ENCODE measurements around the gene ACOT11. TPM values are rescaled to one million over a fixed set of nuclear protein-coding genes. Genes with fewer than 3 reads are reported as not detected.

ACOT11 gene
- total RNA-seq, 1 experiment from 2014 or later, result 5.0 TPM

DNA sequence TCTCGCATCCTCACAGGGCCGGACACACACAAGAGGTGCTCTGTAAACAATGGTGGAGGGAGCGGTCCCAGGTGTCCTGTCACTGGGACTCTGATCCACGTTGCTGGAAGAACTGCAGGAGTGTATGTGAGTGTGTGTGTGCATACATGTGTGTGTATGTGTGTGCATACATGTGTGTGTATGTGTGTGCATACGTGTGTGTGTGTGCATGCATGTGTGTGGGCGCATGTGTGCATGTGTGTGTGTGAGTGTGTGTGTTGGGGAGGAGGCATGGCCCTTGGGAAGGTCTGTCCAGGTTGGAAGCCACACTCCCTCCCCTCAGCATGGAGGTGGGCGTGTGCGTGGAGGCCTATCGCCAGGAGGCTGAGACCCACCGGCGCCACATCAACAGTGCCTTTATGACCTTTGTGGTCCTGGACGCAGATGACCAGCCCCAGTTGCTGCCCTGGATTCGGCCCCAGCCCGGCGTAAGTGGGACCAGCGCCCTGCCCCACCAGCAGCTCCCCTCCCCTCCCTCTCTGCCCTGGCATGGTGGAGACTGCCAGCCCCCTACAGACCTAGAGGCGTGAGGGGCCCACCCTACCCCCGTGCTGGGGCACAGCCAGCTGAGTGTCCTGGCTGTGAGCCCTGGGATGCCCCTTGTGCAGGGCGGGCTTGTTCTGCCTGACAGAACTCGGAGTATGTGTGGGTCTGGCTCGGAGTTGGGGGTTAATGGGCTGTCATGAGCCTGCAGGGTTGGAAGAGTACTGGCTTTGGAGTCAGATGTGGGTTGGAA is 53.1 kb downstream of the ACOT11 start:
- H3K27me3 ChIP-seq (ENCODE audit: control insufficient read depth, insufficient read depth, low read length), result no peaks in the 10 kb centered on the region
- no peak for DNase-seq
- H3K4me3 ChIP-seq (ENCODE audit: insufficient read depth, low read depth, low read length), result no peak overlapping the region
- no peaks in the 10 kb centered on the region for H3K36me3 ChIP-seq (replicated peaks; ENCODE audit: control insufficient read depth, insufficient read depth, low read length)

DNA sequence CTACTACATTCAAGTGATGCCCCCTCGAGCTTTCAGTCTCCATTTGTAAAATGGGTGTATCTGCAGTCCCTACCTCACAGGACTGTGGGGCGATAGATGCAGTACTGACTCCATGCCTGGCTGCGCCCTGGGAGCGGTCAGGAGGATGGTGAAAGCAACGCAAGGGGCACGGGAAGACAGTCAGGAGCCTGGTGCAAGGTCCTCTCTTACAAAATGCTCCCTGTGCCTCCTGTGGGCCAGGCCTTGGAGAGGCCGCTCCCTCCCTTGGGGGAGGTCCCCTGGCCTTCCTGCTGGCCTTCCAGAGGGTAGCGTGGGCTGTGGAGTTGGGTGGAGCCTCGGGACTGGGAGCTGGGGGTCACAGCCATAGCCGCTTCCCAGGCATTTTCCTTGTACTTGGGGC is 53.7 kb downstream of the ACOT11 start:
- DNase-seq, result peak; percentile 67
- no peak overlapping the region for H3K4me3 ChIP-seq (ENCODE audit: insufficient read depth, low read depth, low read length)
- H3K27me3 ChIP-seq (ENCODE audit: control insufficient read depth, insufficient read depth, low read length), result no peaks in the 10 kb centered on the region
- H3K36me3 ChIP-seq (replicated peaks; ENCODE audit: control insufficient read depth, insufficient read depth, low read length), result no peaks in the 10 kb centered on the region

DNA sequence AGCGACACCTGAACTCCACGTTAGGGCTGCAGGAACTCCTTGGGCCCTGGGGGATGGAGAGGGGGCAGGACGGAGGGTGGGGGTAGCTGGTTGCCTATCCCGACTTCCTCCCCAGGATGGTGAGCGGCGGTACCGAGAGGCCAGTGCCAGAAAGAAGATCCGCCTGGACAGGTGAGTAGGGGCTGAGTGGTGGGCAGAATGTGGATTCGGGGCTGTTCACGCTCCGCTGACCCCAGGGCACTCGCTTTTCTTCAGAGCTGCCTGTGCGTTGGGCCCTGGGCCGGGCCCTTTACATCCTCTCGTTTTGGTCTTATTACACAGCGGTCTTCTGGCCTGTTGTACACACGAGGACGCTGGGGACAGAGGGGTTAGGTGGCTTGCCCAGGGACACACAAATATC is 54.5 kb downstream of the ACOT11 start:
- Histone ChIP-seq H3K4me3 (ENCODE audit: insufficient read depth, low read depth, low read length) (no peak overlapping the region), H3K36me3 (replicated peaks; ENCODE audit: control insufficient read depth, insufficient read depth, low read length) (no peaks in the 10 kb centered on the region), H3K27me3 (ENCODE audit: control insufficient read depth, insufficient read depth, low read length) (no peaks in the 10 kb centered on the region)
- DNase-seq, result no peak

DNA sequence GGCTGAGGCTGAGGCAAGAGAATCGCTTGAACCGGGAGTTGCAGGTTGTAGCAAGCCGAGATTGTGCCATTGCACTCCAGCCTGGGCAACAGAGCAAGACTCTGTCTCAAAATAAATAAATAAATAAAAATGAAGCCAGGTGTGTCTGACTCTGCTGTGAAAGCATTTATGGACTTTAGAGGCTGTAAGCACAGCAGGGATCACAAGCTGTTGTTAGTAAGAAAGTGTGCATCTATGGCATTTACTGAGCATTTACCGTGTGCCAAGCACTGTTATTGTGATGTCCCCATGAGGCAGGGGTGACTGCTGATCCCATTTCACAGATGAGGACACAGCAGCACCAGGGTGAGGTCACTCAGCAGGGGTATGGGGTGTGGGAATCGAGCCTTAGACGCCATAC is 55.2 kb downstream of the ACOT11 start:
- no peaks in the 10 kb centered on the region for H3K36me3 ChIP-seq (replicated peaks; ENCODE audit: control insufficient read depth, insufficient read depth, low read length)

DNA sequence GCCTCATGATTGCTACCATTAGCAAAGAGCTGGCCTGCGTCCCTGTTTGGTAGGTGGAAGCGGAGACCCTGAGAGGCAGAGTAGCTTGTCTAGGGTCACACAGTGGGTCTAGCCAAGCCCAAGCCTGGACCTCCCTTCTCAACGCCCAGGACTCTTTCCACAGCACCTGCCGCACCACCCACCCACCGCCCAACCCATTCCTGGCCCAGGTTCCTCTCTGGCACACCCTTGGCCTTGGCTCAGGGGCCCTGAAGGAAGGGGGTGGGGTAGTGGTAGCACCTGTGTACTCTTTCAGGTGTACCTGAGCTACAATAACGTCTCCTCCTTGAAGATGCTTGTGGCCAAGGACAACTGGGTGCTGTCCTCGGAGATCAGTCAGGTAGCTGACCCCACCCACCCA is 56.0 kb downstream of the ACOT11 start:
- Histone ChIP-seq H3K27me3 (ENCODE audit: control insufficient read depth, insufficient read depth, low read length) (no peaks in the 10 kb centered on the region), H3K4me3 (ENCODE audit: insufficient read depth, low read depth, low read length) (no peak overlapping the region), H3K36me3 (replicated peaks; ENCODE audit: control insufficient read depth, insufficient read depth, low read length) (no peaks in the 10 kb centered on the region)
- no peak for DNase-seq

More for the DNA sequence above, 55.2 kb downstream of the ACOT11 start:
- no peak for DNase-seq
- no peak overlapping the region for H3K4me3 ChIP-seq (ENCODE audit: insufficient read depth, low read depth, low read length)
- no peaks in the 10 kb centered on the region for H3K27me3 ChIP-seq (ENCODE audit: control insufficient read depth, insufficient read depth, low read length)

DNA sequence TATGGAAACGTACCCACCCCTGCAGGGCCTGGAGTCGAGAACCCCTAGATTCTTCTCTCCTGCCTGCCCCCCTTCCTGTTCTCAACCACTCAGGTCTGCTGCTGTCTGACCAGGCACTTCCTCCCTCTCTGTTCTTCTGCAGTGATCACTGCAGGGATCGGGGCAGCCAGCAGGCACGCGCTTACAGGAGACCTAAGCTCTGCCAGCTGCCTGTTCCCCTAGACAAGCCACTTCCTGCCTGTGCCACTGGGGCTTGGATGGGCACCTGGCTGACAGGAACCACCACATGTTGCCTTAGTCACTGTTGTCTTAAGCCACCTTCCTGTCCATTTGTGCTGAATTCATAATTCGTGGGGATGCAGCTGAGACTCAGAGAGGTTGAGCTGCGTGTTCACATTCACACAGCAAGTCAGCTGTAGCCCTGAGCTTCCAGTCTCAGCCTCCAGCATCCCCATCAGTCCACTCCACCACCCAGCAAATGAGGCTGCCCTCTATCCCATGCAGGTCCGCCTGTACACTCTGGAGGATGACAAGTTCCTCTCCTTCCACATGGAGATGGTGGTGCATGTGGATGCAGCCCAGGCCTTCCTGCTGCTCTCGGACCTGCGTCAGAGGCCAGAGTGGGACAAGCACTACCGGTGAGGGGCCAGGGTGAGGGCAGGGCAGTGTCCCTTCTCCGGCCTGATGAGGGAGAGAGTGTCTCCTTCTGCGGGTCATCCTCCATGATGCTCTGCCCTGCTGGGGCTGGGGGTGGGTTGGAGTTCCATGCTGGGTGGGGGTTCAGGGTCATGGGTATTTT is 56.7 kb downstream of the ACOT11 start:
- DNase-seq, result no peak
- Histone ChIP-seq H3K36me3 (replicated peaks; ENCODE audit: control insufficient read depth, insufficient read depth, low read length) (no peaks in the 10 kb centered on the region), H3K4me3 (ENCODE audit: insufficient read depth, low read depth, low read length) (no peak overlapping the region), H3K27me3 (ENCODE audit: control insufficient read depth, insufficient read depth, low read length) (no peaks in the 10 kb centered on the region)

DNA sequence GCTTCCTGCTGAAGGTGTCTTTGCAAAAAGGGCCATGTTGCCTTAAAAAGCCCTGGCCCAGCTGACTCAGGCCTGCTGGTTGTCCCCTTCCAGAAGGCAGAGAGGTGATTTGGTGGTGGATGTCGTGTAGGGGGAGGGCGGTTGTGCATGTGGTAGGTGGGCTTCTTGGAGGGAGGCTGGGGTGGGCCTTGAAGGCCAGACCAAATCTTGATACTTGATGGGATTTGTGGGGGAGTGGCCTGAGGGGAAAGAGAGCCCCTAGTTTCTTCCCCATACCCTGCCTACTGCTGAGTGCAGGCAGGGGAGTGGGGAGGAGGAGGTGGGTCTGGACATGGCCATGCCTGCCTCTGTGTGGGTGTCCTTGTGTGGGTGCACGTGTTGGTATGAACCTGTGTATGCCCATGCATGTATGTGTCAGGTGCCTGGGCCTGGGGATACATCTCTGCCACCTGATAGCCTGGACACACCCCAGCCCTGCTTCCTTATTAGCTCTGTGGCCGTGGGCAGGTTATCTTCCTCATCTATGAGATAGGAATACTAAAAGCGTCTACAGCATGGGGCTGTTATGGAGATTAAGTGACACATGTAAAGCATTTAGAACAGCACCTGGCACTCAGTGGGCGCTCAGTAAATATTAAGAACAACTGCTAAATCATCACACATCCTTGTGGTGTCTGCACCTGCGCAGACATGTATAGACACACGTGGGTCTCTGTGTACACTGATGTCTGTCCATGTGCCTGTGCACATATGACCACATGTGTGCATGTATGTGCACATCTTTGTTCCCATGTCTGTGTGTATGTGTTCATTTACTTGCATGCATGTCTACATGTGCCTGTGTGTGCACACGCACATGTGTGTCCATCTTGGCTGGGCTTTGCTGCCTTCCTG is 58.3 kb downstream of the ACOT11 start:
- H3K4me3 ChIP-seq (ENCODE audit: insufficient read depth, low read depth, low read length), result no peak overlapping the region
- no peak for DNase-seq
- no peaks in the 10 kb centered on the region for H3K36me3 ChIP-seq (replicated peaks; ENCODE audit: control insufficient read depth, insufficient read depth, low read length)
- H3K27me3 ChIP-seq (ENCODE audit: control insufficient read depth, insufficient read depth, low read length), result no peaks in the 10 kb centered on the region

DNA sequence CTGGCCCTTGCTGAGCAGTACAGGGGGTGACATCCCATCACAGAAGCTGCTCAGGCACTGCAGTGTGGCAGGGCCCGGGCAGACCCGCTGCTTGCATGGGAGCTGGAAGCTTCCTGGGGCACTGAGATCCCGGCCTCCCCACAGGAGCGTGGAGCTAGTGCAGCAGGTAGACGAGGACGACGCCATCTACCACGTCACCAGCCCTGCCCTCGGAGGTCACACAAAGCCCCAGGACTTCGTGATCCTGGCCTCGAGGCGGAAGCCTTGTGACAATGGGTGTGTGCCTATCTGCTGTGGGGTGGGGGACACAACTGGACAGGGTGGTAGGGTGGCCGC is 58.9 kb downstream of the ACOT11 start:
- Histone ChIP-seq H3K36me3 (replicated peaks; ENCODE audit: control insufficient read depth, insufficient read depth, low read length) (no peaks in the 10 kb centered on the region), H3K27me3 (ENCODE audit: control insufficient read depth, insufficient read depth, low read length) (no peaks in the 10 kb centered on the region), H3K4me3 (ENCODE audit: insufficient read depth, low read depth, low read length) (no peak overlapping the region)
- no peak for DNase-seq

DNA sequence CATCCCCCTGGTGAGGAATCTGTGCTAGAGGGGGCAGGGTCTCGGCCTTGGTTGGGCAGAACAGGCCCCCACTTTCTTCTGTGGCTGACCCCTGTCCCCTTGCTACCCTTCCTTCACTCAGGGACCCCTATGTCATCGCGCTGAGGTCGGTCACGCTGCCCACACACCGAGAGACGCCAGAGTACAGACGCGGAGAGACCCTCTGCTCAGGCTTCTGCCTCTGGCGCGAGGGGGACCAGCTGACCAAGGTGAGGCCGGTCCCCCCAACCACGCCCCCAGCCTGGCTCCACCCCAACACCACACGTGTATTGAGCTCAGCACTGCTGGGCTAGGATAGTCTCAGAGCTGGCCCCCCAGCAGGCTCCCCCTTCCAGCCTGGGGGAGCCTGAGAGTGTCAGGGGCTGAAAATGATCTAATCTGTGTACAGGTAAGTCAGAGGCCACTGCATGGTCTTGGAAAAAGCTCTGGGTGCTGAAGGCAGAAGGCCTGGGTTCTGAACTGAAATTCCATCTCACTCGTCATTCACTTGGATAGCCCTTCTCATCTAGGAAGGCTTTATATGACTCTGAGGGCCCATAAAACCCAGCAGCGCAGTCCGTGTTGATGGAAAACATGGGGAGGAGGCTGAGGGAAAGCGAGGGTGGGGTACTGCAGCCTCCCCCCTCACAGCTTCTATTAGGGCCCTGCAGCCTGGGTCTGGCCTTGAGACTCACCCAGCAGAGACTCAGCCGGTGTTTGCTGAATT is 60.0 kb downstream of the ACOT11 start:
- no peaks in the 10 kb centered on the region for H3K27me3 ChIP-seq (ENCODE audit: control insufficient read depth, insufficient read depth, low read length)
- DNase-seq, result no peak
- H3K36me3 ChIP-seq (replicated peaks; ENCODE audit: control insufficient read depth, insufficient read depth, low read length), result no peaks in the 10 kb centered on the region
- no peak overlapping the region for H3K4me3 ChIP-seq (ENCODE audit: insufficient read depth, low read depth, low read length)

DNA sequence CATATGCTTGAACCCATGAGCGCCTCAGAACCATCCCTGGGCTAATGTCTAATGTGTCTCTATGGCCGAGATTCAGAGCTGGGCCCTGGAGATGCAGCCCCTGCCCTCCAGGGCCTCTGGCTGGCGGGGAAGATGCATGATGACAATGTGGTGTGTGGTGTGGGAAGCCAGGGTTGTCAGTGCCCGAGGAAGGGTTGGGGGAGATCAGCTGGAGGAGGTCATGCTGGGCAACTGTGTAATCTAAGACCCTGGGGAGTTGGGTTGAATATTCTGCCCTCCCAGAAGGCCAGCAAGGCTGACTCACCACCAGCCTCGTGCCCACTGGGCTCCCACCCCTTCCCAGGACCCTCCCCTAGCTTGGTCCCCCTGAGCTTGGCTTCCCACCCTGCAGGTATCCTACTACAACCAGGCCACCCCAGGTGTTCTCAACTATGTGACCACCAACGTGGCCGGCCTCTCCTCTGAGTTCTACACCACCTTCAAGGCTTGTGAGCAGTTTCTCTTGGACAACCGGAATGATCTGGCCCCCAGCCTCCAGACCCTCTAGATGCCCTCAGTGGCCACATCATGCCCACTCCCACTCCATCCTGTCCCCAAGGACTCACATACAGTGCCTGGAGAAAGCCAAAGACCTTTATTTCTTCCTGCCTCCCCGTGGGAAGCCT is 60.7 kb downstream of the ACOT11 start:
- no peak overlapping the region for H3K4me3 ChIP-seq (ENCODE audit: insufficient read depth, low read depth, low read length)
- no peaks in the 10 kb centered on the region for H3K27me3 ChIP-seq (ENCODE audit: control insufficient read depth, insufficient read depth, low read length)
- DNase-seq, result no peak
- H3K36me3 ChIP-seq (replicated peaks; ENCODE audit: control insufficient read depth, insufficient read depth, low read length), result no peaks in the 10 kb centered on the region

DNA sequence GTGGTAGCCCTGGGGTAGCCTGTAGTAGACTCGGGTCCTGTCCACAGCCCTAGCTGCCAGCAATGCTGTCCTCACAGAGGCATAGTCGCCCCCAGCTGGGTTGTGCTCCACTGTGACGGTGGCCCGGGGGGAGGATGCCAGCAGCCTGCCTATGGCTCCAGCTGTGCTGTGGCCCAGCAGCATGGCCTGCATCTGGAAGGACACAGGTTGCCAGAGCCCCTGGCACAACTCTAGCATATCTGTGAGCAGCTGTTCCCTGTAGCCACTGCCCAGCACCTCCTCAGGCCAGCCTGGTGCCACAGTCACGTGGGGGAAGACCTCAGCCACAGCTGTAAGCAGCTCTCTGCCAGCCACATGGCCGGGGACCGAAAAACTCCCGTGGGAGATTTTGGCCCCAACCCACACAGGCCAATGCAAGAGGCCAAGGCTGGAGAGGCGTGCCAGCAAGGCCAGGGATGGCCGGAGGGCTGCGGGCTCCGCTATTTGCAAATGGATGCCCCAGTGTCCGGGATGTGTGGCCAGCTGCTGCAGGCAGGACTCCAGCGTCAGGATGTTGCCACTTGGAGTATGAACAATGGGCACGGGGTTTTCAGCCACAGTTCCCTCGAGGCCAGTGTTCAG is 61.4 kb downstream of the ACOT11 start:
- no peak for DNase-seq
- Histone ChIP-seq H3K27me3 (ENCODE audit: control insufficient read depth, insufficient read depth, low read length) (no peaks in the 10 kb centered on the region), H3K36me3 (replicated peaks; ENCODE audit: control insufficient read depth, insufficient read depth, low read length) (no peaks in the 10 kb centered on the region), H3K4me3 (ENCODE audit: insufficient read depth, low read depth, low read length) (no peak overlapping the region)

DNA sequence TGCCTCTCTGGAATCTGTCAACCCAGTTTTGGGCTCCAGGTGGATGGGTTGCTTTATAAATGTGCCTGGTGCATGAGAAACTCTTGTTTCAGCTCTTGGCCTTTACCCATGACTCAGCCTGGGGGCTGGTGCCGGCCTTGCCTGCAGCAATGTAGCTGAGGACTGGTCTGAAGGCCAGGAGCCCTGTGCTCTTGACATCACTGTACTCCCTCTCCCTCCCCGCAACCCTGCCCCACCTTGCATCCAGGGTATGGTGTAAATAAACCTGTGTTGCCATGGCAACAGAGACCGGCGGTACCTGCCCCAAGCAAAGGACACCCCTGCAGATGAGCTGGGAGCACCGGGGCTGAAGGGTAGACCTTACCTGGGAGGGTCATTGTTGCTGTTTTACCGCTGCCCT is 62.0 kb downstream of the ACOT11 start:
- peak; percentile 84 for DNase-seq
- Histone ChIP-seq H3K27me3 (ENCODE audit: control insufficient read depth, insufficient read depth, low read length) (no peaks in the 10 kb centered on the region), H3K4me3 (ENCODE audit: insufficient read depth, low read depth, low read length) (no peak overlapping the region)

More for the DNA sequence above, 62.0 kb downstream of the ACOT11 start:
- no peaks in the 10 kb centered on the region for H3K36me3 ChIP-seq (replicated peaks; ENCODE audit: control insufficient read depth, insufficient read depth, low read length)
